NCI-H1694 (cell line): ENCODE results near the gene PBRM1.

ENCODE experiments used
- DNase-seq: peaks from one replicate; lab custom pipeline; 2025; lab: John Stamatoyannopoulos, UW

PBRM1 gene

GRCh38 chr3:52670621-52671521 lies 14.8 kb downstream of the PBRM1 start:
- DNase-seq: no peak

- no peak for DNase-seq
Observed at GRCh38 chr3:52663098-52663497, 22.6 kb downstream of the PBRM1 start.

- no peak for DNase-seq
Observed at GRCh38 chr3:52660046-52660445, 25.7 kb downstream of the PBRM1 start.

GRCh38 chr3:52655895-52656294 lies 29.8 kb downstream of the PBRM1 start:
- no peak for DNase-seq

GRCh38 chr3:52651592-52651991 lies 34.1 kb downstream of the PBRM1 start:
- DNase-seq: no peak

- DNase-seq: no peak
Observed at GRCh38 chr3:52650439-52650838, 35.3 kb downstream of the PBRM1 start.

GRCh38 chr3:52649461-52650210 lies 36.1 kb downstream of the PBRM1 start:
- DNase-seq: no peak

GRCh38 chr3:52645549-52645948 lies 40.2 kb downstream of the PBRM1 start:
- no peak for DNase-seq

GRCh38 chr3:52636673-52637072 lies 49.0 kb downstream of the PBRM1 start:
- DNase-seq: no peak

- no peak for DNase-seq
Observed at GRCh38 chr3:52633786-52634185, 51.9 kb downstream of the PBRM1 start.

- no peak for DNase-seq
Observed at GRCh38 chr3:52625041-52625440, 60.7 kb downstream of the PBRM1 start.

- no peak for DNase-seq
Observed at GRCh38 chr3:52623234-52623792, 62.4 kb downstream of the PBRM1 start.

- DNase-seq: no peak
Observed at GRCh38 chr3:52620580-52620979, 65.1 kb downstream of the PBRM1 start.

GRCh38 chr3:52615166-52615565 lies 70.5 kb downstream of the PBRM1 start:
- no peak for DNase-seq

GRCh38 chr3:52614689-52615088 lies 71.0 kb downstream of the PBRM1 start:
- DNase-seq: no peak

GRCh38 chr3:52609316-52609815 lies 76.3 kb downstream of the PBRM1 start:
- no peak for DNase-seq

GRCh38 chr3:52608337-52608736 lies 77.4 kb downstream of the PBRM1 start:
- no peak for DNase-seq

- no peak for DNase-seq
Observed at GRCh38 chr3:52606373-52607085, 79.2 kb downstream of the PBRM1 start.

- DNase-seq: no peak
Observed at GRCh38 chr3:52600258-52600657, 85.5 kb downstream of the PBRM1 start.

GRCh38 chr3:52596658-52597265 lies 89.0 kb downstream of the PBRM1 start:
- DNase-seq: no peak

GRCh38 chr3:52593103-52593502 lies 92.6 kb downstream of the PBRM1 start:
- no peak for DNase-seq
